H9 (cell line): ENCODE measurements around the gene CKM. TPM values are rescaled to one million over a fixed set of nuclear protein-coding genes. Genes with fewer than 3 reads are reported as not detected.

Experiments
- DNase-seq: peaks from one replicate; pipeline ENCODE4 v3.0.0-alpha.2; 2017
- H2AFZ ChIP-seq: one replicate; pipeline ENCODE4 v1.6.1; 2013; ENCODE audit warnings: mild to moderate bottlenecking, low read length, control low read depth, moderate library complexity
- H2AK5ac ChIP-seq: 2 replicates; pipeline ENCODE4 v1.6.1; 2013; ENCODE audit warnings: low read length, control low read depth, mixed read lengths; ENCODE audit not compliant: insufficient read length
- H2BK120ac ChIP-seq: one replicate; pipeline ENCODE4 v1.6.1; 2013; ENCODE audit warnings: low read depth, mild to moderate bottlenecking, low read length, control low read depth, inconsistent platforms; ENCODE audit not compliant: poor library complexity, severe bottlenecking
- H2BK12ac ChIP-seq: 2 replicates; pipeline ENCODE4 v1.6.1; 2013; ENCODE audit warnings: low read length, control low read depth, mixed read lengths, low read depth; ENCODE audit not compliant: insufficient read length
- H2BK15ac ChIP-seq: 2 replicates; pipeline ENCODE4 v1.6.1; 2013; ENCODE audit warnings: low read depth, low read length, control low read depth
- H2BK20ac ChIP-seq: one replicate; pipeline ENCODE4 v1.6.1; 2013; ENCODE audit warnings: low read depth, mild to moderate bottlenecking, low read length, control low read depth, inconsistent platforms; ENCODE audit not compliant: poor library complexity, severe bottlenecking
- H2BK5ac ChIP-seq: 2 replicates; pipeline ENCODE4 v1.6.1; 2013; ENCODE audit warnings: low read length, control low read depth, mixed read lengths; ENCODE audit not compliant: insufficient read length
- H3K14ac ChIP-seq: 2 replicates; pipeline ENCODE4 v1.6.1; 2013; ENCODE audit warnings: low read length, control low read depth; ENCODE audit not compliant: insufficient read depth
- H3K18ac ChIP-seq: 2 replicates; pipeline ENCODE4 v1.6.1; 2013; ENCODE audit warnings: low read depth, mild to moderate bottlenecking, mixed read lengths, low read length, control low read depth; ENCODE audit not compliant: insufficient read length
- H3K23ac ChIP-seq: 2 replicates; pipeline ENCODE4 v1.6.1; 2013; ENCODE audit warnings: low read length, control low read depth, mixed read lengths, low read depth; ENCODE audit not compliant: insufficient read length
- H3K23me2 ChIP-seq: 2 replicates; pipeline ENCODE4 v1.6.1; 2013; ENCODE audit warnings: low read depth, mild to moderate bottlenecking, mixed read lengths, low read length, control low read depth; ENCODE audit not compliant: insufficient read length, poor library complexity, severe bottlenecking
- H3K27ac ChIP-seq: 2 replicates; pipeline ENCODE4 v1.5.1; 2013; ENCODE audit warnings: low read length, control low read depth, mixed read lengths, low read depth; ENCODE audit not compliant: insufficient read length
- H3K27me3 ChIP-seq: 2 replicates; pipeline ENCODE4 v1.6.1; 2013; ENCODE audit warnings: low read length, control low read depth, inconsistent platforms; ENCODE audit not compliant: insufficient read depth
- H3K4ac ChIP-seq: 2 replicates; pipeline ENCODE4 v1.6.1; 2013; ENCODE audit warnings: low read depth, mild to moderate bottlenecking, control low read depth, inconsistent platforms, low read length, moderate library complexity
- H3K4me1 ChIP-seq: 2 replicates; pipeline ENCODE4 v1.6.1; 2013; ENCODE audit warnings: low read length, control low read depth, inconsistent platforms; ENCODE audit not compliant: insufficient read depth
- H3K4me2 ChIP-seq: 2 replicates; pipeline ENCODE4 v1.6.1; 2013; ENCODE audit warnings: low read length, control low read depth, mixed read lengths; ENCODE audit not compliant: insufficient read length, insufficient read depth
- H3K56ac ChIP-seq: 2 replicates; pipeline ENCODE4 v1.6.1; 2013; ENCODE audit warnings: low read depth, mild to moderate bottlenecking, mixed read lengths, low read length, control low read depth; ENCODE audit not compliant: insufficient read length
- H3K79me1 ChIP-seq: 2 replicates; pipeline ENCODE4 v1.6.1; 2013; ENCODE audit warnings: low read depth, mild to moderate bottlenecking, moderate library complexity, low read length, control low read depth, inconsistent platforms; ENCODE audit not compliant: insufficient read depth, poor library complexity, severe bottlenecking
- H3K79me2 ChIP-seq: 2 replicates; pipeline ENCODE4 v1.6.1; 2013; ENCODE audit warnings: low read length, control low read depth, inconsistent platforms; ENCODE audit not compliant: insufficient read depth
- H3K9ac ChIP-seq: 2 replicates; pipeline ENCODE4 v1.6.1; 2013; ENCODE audit warnings: low read length, control low read depth, mixed read lengths; ENCODE audit not compliant: insufficient read length; ENCODE audit errors: extremely low read depth
- H3K9me3 ChIP-seq: one replicate; pipeline ENCODE4 v1.6.1; 2013; ENCODE audit warnings: low read depth, low read length, inconsistent platforms; ENCODE audit not compliant: control insufficient read depth
- H3T11ph ChIP-seq: one replicate; pipeline ENCODE4 v1.6.1; 2013; ENCODE audit warnings: mild to moderate bottlenecking, low read length, control low read depth, inconsistent platforms
- H4K20me1 ChIP-seq: one replicate; pipeline ENCODE4 v1.6.1; 2013; ENCODE audit not compliant: control insufficient read depth, insufficient read length, insufficient read depth
- H4K5ac ChIP-seq: 2 replicates; pipeline ENCODE4 v1.6.1; 2013; ENCODE audit warnings: low read depth, mild to moderate bottlenecking, mixed read lengths, low read length, control low read depth; ENCODE audit not compliant: insufficient read length
- H4K8ac ChIP-seq: replicated peaks from 2 replicates; pipeline ENCODE4 v1.6.1; 2013; ENCODE audit warnings: low read length, control low read depth, mixed read lengths, low read depth; ENCODE audit not compliant: insufficient read length
- H4K91ac ChIP-seq: 2 replicates; pipeline ENCODE4 v1.6.1; 2013; ENCODE audit warnings: low read depth, mild to moderate bottlenecking, moderate library complexity, mixed read lengths, low read length, control low read depth; ENCODE audit not compliant: insufficient read length
- H3K27ac Mint-ChIP-seq, 3 experiments: 2 replicates in 2 of 3; 3 replicates in 1 of 3; pipeline ENCODE4 v1.8.0; 2020 to 2021; ENCODE audit warnings: mixed read lengths in 3 of 3, mild to moderate bottlenecking in 1 of 3, moderate library complexity in 1 of 3
- H3K27me3 Mint-ChIP-seq: 2 replicates; pipeline ENCODE4 v1.8.0; 2021; ENCODE audit warnings: low read depth, mild to moderate bottlenecking, moderate library complexity, mixed read lengths
- H3K36me3 Mint-ChIP-seq, 3 experiments: 2 replicates in 2 of 3; 3 replicates in 1 of 3; pipeline ENCODE4 v1.8.0; 2020 to 2021; ENCODE audit warnings: low read depth in 3 of 3, mixed read lengths in 3 of 3; ENCODE audit not compliant: insufficient read depth in 1 of 3
- H3K4me1 Mint-ChIP-seq, 2 experiments: 2 replicates each; pipeline ENCODE4 v1.8.0; 2020; ENCODE audit warnings: mixed read lengths in 2 of 2
- H3K4me3 Mint-ChIP-seq, 2 experiments: 2 replicates in 1 of 2; 3 replicates in 1 of 2; pipeline ENCODE4 v1.8.0; 2020 to 2021; ENCODE audit warnings: mild to moderate bottlenecking in 2 of 2, mixed read lengths in 2 of 2, moderate library complexity in 1 of 2
- H3K9me3 Mint-ChIP-seq, 2 experiments: 2 replicates in 1 of 2; 3 replicates in 1 of 2; pipeline ENCODE4 v1.8.0; 2020; ENCODE audit warnings: mild to moderate bottlenecking in 2 of 2, mixed read lengths in 2 of 2, moderate library complexity in 1 of 2
- CTCF ChIP-seq: fragments of 200-600 bp; sonication (generic); conservative IDR thresholded peaks from 3 replicates; pipeline ENCODE4 v1.8.0; 2021; ENCODE audit warnings: antibody characterized with exemption, mild to moderate bottlenecking
- WGBS: extraction: QIAGEN DNeasy Blood & Tissue Kit; methylation state at CpG from one replicate; pipeline ENCODE4 v1.1.7; 2013; ENCODE audit warnings: missing lambda C conversion rate, low lambda C conversion rate, mixed read lengths; ENCODE audit not compliant: insufficient read length; ENCODE audit errors: extremely low coverage; 5-methylcytosine and 5-hydroxymethylcytosine counted together
- total RNA-seq: library from RNA; stranded (reverse); gene quantifications from 2 replicates; pipeline ENCODE4 v1.2.1, GENCODE V29; 2021

The CKM gene
- total RNA-seq, 1 experiment from 2014 or later: not detected

GRCh38 chr19:45321848-45322247 lies 827 bp downstream of the CKM start:
- WGBS: no CpG with 5 or more reads among the region's 7 CpGs
- Histone ChIP-seq H2BK5ac (no peak overlapping the region), H3K27ac (no peak overlapping the region), H3K27me3 (no peaks in the 10 kb centered on the region), H3K9ac (no peak overlapping the region), H3T11ph (no peak overlapping the region), H2AFZ (no peak overlapping the region), H3K23ac (no peak overlapping the region), H3K9me3 (no peaks in the 10 kb centered on the region), H3K23me2 (no peaks in the 10 kb centered on the region), H3K4me1 (no peaks in the 10 kb centered on the region), H3K56ac (no peak overlapping the region), H3K4me2 (no peak overlapping the region), H3K4ac (no peak overlapping the region), H4K8ac (no peak overlapping the region), H3K18ac (no peak overlapping the region), H3K14ac (no peak overlapping the region), H2AK5ac (no peak overlapping the region), H4K5ac (no peak overlapping the region), H2BK12ac (no peak overlapping the region), H4K20me1 (no peaks in the 10 kb centered on the region), H3K79me1 (no peaks in the 10 kb centered on the region), H2BK120ac (no peak overlapping the region), H3K79me2 (no peaks in the 10 kb centered on the region), H2BK15ac (no peak overlapping the region), H2BK20ac (no peak overlapping the region), H4K91ac (no peak overlapping the region)
- no peak for DNase-seq
- Mint-ChIP-seq H3K36me3 (no peaks in the 10 kb centered on the region), H3K4me1 (peaks cover 15 to 28% of the 10 kb centered on the region in 2 experiments), H3K27me3 (peaks cover 58% of the 10 kb centered on the region), H3K9me3 (no peaks in the 10 kb centered on the region; a peak in 1 of 5 replicates), H3K27ac (peak overlapping the region in 1 of 3 experiments; percentile 80; a peak in 1 of 7 replicates), H3K4me3 (no peak overlapping the region; a peak in 1 of 5 replicates)
- TF ChIP-seq CTCF: no peak
